HCT116 (cell line): ENCODE results near the gene NDUFS8. TPM values are rescaled to one million over a fixed set of nuclear protein-coding genes. Genes with fewer than 3 reads are reported as not detected.
"Not testable (repeated sequence)": the region's sequence is repeated elsewhere in the genome, so short reads cannot be mapped to it uniquely, and the experiment has no call there.

Experiments used
- ATAC-seq: fragments of 200-7000 bp; cut with Tn5 transposase; 2 replicates; pipeline ENCODE4 v1.9.1; 2020; ENCODE audit warnings: mild to moderate bottlenecking, moderate library complexity
- BruUV-seq: library from RNA; stranded (reverse); fragments of 400-500 nt; replicated peaks from 2 replicates; lab custom pipeline; 2021; lab: Mats Ljungman, UMichigan
- CTCF ChIA-PET: fragments of 300-600 bp; sonication (Branson Sonifier 250); formaldehyde crosslinking; loops from one replicate; lab custom pipeline; 2021; ENCODE audit warnings: antibody characterized with exemption; lab: Charles Lee
- POLR2A ChIA-PET: fragments of 300-600, 350-600 bp; sonication (Branson Sonifier 250); formaldehyde crosslinking; loops from one replicate; lab custom pipeline; 2021; ENCODE audit warnings: antibody characterized with exemption; lab: Charles Lee
- RAD21 ChIA-PET, 2 experiments: fragments of 300-600 bp; sonication (Branson Sonifier 250); formaldehyde crosslinking; loops; one replicate each; lab custom pipeline; 2023; ENCODE audit warnings: low total read pairs in 2 of 2; ENCODE audit not compliant: uncharacterized antibody in 2 of 2, unreplicated experiment in 2 of 2, low non-redundant PET in 1 of 2; lab: Charles Lee
- DNase-seq: peaks from one replicate; pipeline ENCODE4 v3.0.0-alpha.2; 2010; ENCODE audit warnings: low read depth, low spot score
- H2AFZ ChIP-seq: fragments of 200-600 bp; shearing (Covaris generic), sonication (generic); 2 replicates; pipeline ENCODE4 v1.6.1; 2017; ENCODE audit warnings: low read depth, mixed run types, mixed read lengths, antibody characterized with exemption, low read length; ENCODE audit not compliant: poor library complexity, severe bottlenecking
- H3K27ac ChIP-seq: 2 replicates; pipeline ENCODE4 v1.5.1; 2012; ENCODE audit warnings: low read depth, low read length
- H3K27me3 ChIP-seq: fragments of 200-600 bp; sonication (generic); 2 replicates; pipeline ENCODE4 v1.6.1; 2016; ENCODE audit warnings: mixed run types, low read length, mixed read lengths; ENCODE audit not compliant: insufficient read depth
- H3K36me3 ChIP-seq, 2 experiments: fragments of 200-500 bp in 1 of 2; fragments of 200-600 bp in 1 of 2; sonication (Bioruptor generic) in 1 of 2; sonication (generic) in 1 of 2; 2 replicates each; pipeline versions ENCODE4 v1.5.1 to v1.6.1; 2014 to 2016; ENCODE audit warnings: low read length in 2 of 2, inconsistent platforms in 1 of 2, mixed read lengths in 1 of 2, mixed run types in 1 of 2; ENCODE audit not compliant: insufficient read depth in 2 of 2, control insufficient read depth in 1 of 2
- H3K4me1 ChIP-seq, 2 experiments: fragments of 200-600 bp in 1 of 2; sonication (generic) in 1 of 2; 2 replicates each; pipeline versions ENCODE4 v1.5.1 to v1.6.1; 2012 to 2017; ENCODE audit warnings: low read length in 2 of 2, inconsistent platforms in 1 of 2, mild to moderate bottlenecking in 1 of 2, mixed read lengths in 1 of 2, mixed run types in 1 of 2, moderate library complexity in 1 of 2; ENCODE audit not compliant: insufficient read depth in 2 of 2, control insufficient read depth in 1 of 2
- H3K4me2 ChIP-seq: fragments of 200-600 bp; sonication (generic); 2 replicates; pipeline ENCODE4 v1.6.1; 2017; ENCODE audit warnings: mixed run types, low read length, mixed read lengths
- H3K4me3 ChIP-seq, 2 experiments: fragments of 200-600 bp in 1 of 2; sonication (generic) in 1 of 2; replicated peaks in 1 of 2; 2 replicates each; pipeline ENCODE4 v1.5.1; 2011 to 2016; ENCODE audit warnings: low read length in 2 of 2, control low read depth in 1 of 2, low read depth in 1 of 2, mild to moderate bottlenecking in 1 of 2, mixed read lengths in 1 of 2, mixed run types in 1 of 2
- H3K79me2 ChIP-seq: fragments of 200-600 bp; sonication (generic); 2 replicates; pipeline ENCODE4 v1.6.1; 2017; ENCODE audit warnings: mild to moderate bottlenecking, mixed run types, low read length, moderate library complexity, mixed read lengths; ENCODE audit not compliant: insufficient read depth
- H3K9ac ChIP-seq: fragments of 200-600 bp; sonication (generic); 2 replicates; pipeline ENCODE4 v1.6.1; 2016; ENCODE audit warnings: low read length, mixed read lengths
- H3K9me2 ChIP-seq: fragments of 200-600 bp; sonication (generic), shearing (Covaris generic); 2 replicates; pipeline ENCODE4 v1.6.1; 2017; ENCODE audit warnings: mixed run types, mild to moderate bottlenecking, moderate library complexity; ENCODE audit not compliant: insufficient read depth
- H3K9me3 ChIP-seq, 2 experiments: fragments of 200-500 bp in 1 of 2; fragments of 200-600 bp in 1 of 2; sonication (Bioruptor generic) in 1 of 2; sonication (generic) in 1 of 2; 2 replicates each; pipeline ENCODE4 v1.6.1; 2014 to 2017; ENCODE audit warnings: low read length in 2 of 2, mixed read lengths in 2 of 2, inconsistent platforms in 1 of 2, low read depth in 1 of 2, mild to moderate bottlenecking in 1 of 2, mixed run types in 1 of 2, moderate library complexity in 1 of 2; ENCODE audit not compliant: control insufficient read depth in 1 of 2, insufficient read depth in 1 of 2
- H4K20me1 ChIP-seq: fragments of 200-600 bp; sonication (generic), shearing (Covaris generic); 2 replicates; pipeline ENCODE4 v1.6.1; 2017; ENCODE audit warnings: mixed run types, mild to moderate bottlenecking, moderate library complexity; ENCODE audit not compliant: insufficient read depth
- ATF3 ChIP-seq: IDR thresholded peaks from 2 replicates; pipeline ENCODE4 v1.6.1; 2012
- EZH2phosphoT487 ChIP-seq: fragments of 200-600 bp; IDR thresholded peaks from 2 replicates; pipeline ENCODE4 v1.6.1; 2018; ENCODE audit warnings: antibody characterized with exemption, borderline replicate concordance
- FOSL1 ChIP-seq: IDR thresholded peaks from 2 replicates; pipeline ENCODE4 v1.6.1; 2012; ENCODE audit warnings: low read depth
- MAX ChIP-seq: IDR thresholded peaks from 2 replicates; pipeline ENCODE4 v1.6.1; 2012
- RAD21 ChIP-seq: IDR thresholded peaks from 2 replicates; pipeline ENCODE4 v1.6.1; 2012; ENCODE audit warnings: low read depth, mild to moderate bottlenecking
- SRF ChIP-seq: IDR thresholded peaks from 2 replicates; pipeline ENCODE4 v1.6.1; 2012; ENCODE audit warnings: low read depth
- ZFX ChIP-seq: fragments of 450-650 bp; IDR thresholded peaks from 2 replicates; pipeline ENCODE4 v1.6.1; 2017
- intact Hi-C: fragments of 100-400 bp; cut with micrococcal nuclease; formaldehyde crosslinking; loops from 2 replicates; pipeline ENCODE4 v1.10.0; 2022
- total RNA-seq: library from RNA; stranded (reverse); gene quantifications from one replicate; pipeline ENCODE4 v1.2.1, GENCODE V29; 2021; ENCODE audit not compliant: unreplicated experiment

NDUFS8 gene
- total RNA-seq, 1 experiment from 2014 or later, result 189 TPM

GRCh38 chr11:68030318-68031143, at the start of gene NDUFS8 (continued):
- no peak for TF ChIP-seq RAD21
- no peak for TF ChIP-seq MAX
- no peak for TF ChIP-seq SRF
- no peak for TF ChIP-seq EZH2phosphoT487
- TF ChIP-seq FOSL1, result no peak
- peak; percentile 92 for TF ChIP-seq ZFX
- no peak for TF ChIP-seq ATF3

- ATAC-seq, RAD21 ChIA-PET, H3K36me3 ChIP-seq, H2AFZ ChIP-seq, intact Hi-C loops, H3K9me3 ChIP-seq, H3K9ac ChIP-seq, H3K79me2 ChIP-seq, BruUV-seq, DNase-seq, H3K4me3 ChIP-seq, H3K27me3 ChIP-seq, CTCF ChIA-PET, POLR2A ChIA-PET, H3K4me2 ChIP-seq, H4K20me1 ChIP-seq, H3K27ac ChIP-seq, H3K9me2 ChIP-seq: not testable (repeated sequence)
- H3K4me1 ChIP-seq, result peaks cover 14 to 15% of the 10 kb centered on the region in 2 experiments; a peak in 3 of 4 replicates
Observed at GRCh38 chr11:67981226-67981625, 49.3 kb upstream of the NDUFS8 start.

- CTCF ChIA-PET, H3K4me2 ChIP-seq, DNase-seq, ATAC-seq, H3K79me2 ChIP-seq, H3K4me3 ChIP-seq, H3K27me3 ChIP-seq, H4K20me1 ChIP-seq, H3K9me3 ChIP-seq, POLR2A ChIA-PET, H3K36me3 ChIP-seq, BruUV-seq, H3K9me2 ChIP-seq, H3K9ac ChIP-seq, RAD21 ChIA-PET, H2AFZ ChIP-seq, intact Hi-C loops, H3K27ac ChIP-seq: not testable (repeated sequence)
- peaks cover 14 to 15% of the 10 kb centered on the region in 2 experiments; a peak in 3 of 4 replicates for H3K4me1 ChIP-seq
Observed at GRCh38 chr11:67982255-67982857, 48.1 kb upstream of the NDUFS8 start.
